Endothelial cell (in vitro differentiated cells): ENCODE measurements around the gene NAALADL2. TPM values are rescaled to one million over a fixed set of nuclear protein-coding genes. Genes with fewer than 3 reads are reported as not detected.

Source experiments
- DNase-seq: peaks from one replicate; pipeline ENCODE4 v3.0.0; 2021; ENCODE audit warnings: low spot score
- H3K27ac Mint-ChIP-seq: one replicate; pipeline ENCODE4 v1.8.0; 2021; ENCODE audit warnings: mixed read lengths, inconsistent platforms; ENCODE audit not compliant: unreplicated experiment
- H3K27me3 Mint-ChIP-seq: one replicate; pipeline ENCODE4 v1.8.0; 2021; ENCODE audit warnings: mild to moderate bottlenecking, moderate library complexity, mixed read lengths, inconsistent platforms; ENCODE audit not compliant: unreplicated experiment
- H3K36me3 Mint-ChIP-seq: one replicate; pipeline ENCODE4 v1.8.0; 2021; ENCODE audit warnings: mild to moderate bottlenecking, low read depth, mixed read lengths, inconsistent platforms; ENCODE audit not compliant: unreplicated experiment
- H3K4me1 Mint-ChIP-seq: one replicate; pipeline ENCODE4 v1.8.0; 2021; ENCODE audit warnings: mild to moderate bottlenecking, mixed read lengths, inconsistent platforms; ENCODE audit not compliant: unreplicated experiment
- H3K4me3 Mint-ChIP-seq: one replicate; pipeline ENCODE4 v1.8.0; 2021; ENCODE audit warnings: mild to moderate bottlenecking, mixed read lengths, inconsistent platforms; ENCODE audit not compliant: unreplicated experiment
- H3K9me3 Mint-ChIP-seq: one replicate; pipeline ENCODE4 v1.8.0; 2021; ENCODE audit warnings: mixed read lengths, inconsistent platforms; ENCODE audit not compliant: unreplicated experiment
- total RNA-seq: library from RNA; stranded (reverse); fragmentation: NEBNext Ultra II Directional; extraction: Animal tissue kit (Norgen Biotek cat#: 25700); gene quantifications from one replicate; pipeline ENCODE4 v1.2.1, GENCODE V29; 2021; ENCODE audit not compliant: unreplicated experiment
- TF ChIP-seq, protein P1 (sequence below): fragments of 200-600 bp; sonication (generic); IDR thresholded peaks from one replicate; pipeline ENCODE4 v1.5.0; 2021; ENCODE audit warnings: antibody characterized with exemption; ENCODE audit not compliant: unreplicated experiment

The NAALADL2 gene
- total RNA-seq, 1 donor from 2014 or later: 3.5 TPM

DNA sequence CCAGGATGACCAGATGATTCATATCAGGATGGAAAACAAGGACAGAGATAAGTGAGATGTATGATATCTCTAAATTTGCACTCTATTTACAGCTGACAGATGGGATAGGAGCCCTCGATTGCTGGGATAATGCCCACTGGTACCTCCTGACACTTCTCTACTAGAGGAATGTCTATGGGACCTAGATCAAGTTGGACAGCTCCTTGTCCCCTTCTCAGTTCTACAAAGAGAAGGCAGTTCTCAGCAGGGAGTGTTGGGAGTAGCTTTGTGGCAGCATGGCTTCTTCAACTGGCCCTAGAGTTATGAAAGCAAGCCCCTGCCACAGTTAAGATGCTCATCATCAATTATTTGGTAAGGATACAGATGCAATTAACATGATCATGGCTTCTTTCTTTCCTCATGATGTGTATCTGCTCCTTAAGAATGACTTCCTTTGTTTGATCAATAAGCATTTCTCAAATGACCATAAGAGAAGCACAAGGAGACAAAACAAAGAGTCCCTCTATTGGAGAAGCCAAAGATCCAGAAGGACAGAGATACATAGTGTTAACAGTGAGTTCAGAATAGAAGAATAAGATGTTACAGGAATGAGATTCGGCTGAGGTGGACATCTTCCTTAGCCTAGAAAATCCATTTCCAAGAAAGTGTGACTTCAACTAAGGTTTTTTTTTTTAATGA, 481.3 kb downstream of the NAALADL2 start:
- no peaks in the 10 kb centered on the region for H3K9me3 Mint-ChIP-seq
- TF ChIP-seq, protein P1, sequence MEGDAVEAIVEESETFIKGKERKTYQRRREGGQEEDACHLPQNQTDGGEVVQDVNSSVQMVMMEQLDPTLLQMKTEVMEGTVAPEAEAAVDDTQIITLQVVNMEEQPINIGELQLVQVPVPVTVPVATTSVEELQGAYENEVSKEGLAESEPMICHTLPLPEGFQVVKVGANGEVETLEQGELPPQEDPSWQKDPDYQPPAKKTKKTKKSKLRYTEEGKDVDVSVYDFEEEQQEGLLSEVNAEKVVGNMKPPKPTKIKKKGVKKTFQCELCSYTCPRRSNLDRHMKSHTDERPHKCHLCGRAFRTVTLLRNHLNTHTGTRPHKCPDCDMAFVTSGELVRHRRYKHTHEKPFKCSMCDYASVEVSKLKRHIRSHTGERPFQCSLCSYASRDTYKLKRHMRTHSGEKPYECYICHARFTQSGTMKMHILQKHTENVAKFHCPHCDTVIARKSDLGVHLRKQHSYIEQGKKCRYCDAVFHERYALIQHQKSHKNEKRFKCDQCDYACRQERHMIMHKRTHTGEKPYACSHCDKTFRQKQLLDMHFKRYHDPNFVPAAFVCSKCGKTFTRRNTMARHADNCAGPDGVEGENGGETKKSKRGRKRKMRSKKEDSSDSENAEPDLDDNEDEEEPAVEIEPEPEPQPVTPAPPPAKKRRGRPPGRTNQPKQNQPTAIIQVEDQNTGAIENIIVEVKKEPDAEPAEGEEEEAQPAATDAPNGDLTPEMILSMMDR: no peak
- no peaks in the 10 kb centered on the region for H3K4me1 Mint-ChIP-seq
- H3K27me3 Mint-ChIP-seq: no peaks in the 10 kb centered on the region
- no peak overlapping the region for H3K4me3 Mint-ChIP-seq
- no peak for DNase-seq
- no peaks in the 10 kb centered on the region for H3K36me3 Mint-ChIP-seq
- no peak overlapping the region for H3K27ac Mint-ChIP-seq

DNA sequence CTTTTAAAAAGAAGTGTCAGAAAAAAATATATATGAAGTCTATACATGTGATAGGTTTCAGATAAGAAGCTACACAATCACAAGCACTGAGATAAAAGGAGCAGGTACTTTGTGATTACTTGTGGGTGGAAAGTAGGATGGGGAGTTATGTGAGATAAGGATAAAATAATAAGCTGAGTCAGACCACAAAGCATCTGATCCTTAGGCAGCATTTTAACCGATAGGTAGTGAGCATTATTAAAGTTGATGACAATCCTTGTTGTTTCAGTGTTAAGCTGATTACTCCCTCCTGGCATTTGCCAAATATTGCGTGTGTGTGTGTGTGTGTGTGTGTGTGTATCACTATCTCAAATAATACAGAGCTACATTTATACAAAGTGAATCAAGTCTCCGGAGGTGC, 483.1 kb downstream of the NAALADL2 start:
- H3K36me3 Mint-ChIP-seq: no peaks in the 10 kb centered on the region
- no peaks in the 10 kb centered on the region for H3K9me3 Mint-ChIP-seq
- H3K4me3 Mint-ChIP-seq: no peak overlapping the region
- DNase-seq: no peak
- H3K27me3 Mint-ChIP-seq: no peaks in the 10 kb centered on the region
- no peak overlapping the region for H3K27ac Mint-ChIP-seq
- TF ChIP-seq, protein P1: no peak
- no peaks in the 10 kb centered on the region for H3K4me1 Mint-ChIP-seq

DNA sequence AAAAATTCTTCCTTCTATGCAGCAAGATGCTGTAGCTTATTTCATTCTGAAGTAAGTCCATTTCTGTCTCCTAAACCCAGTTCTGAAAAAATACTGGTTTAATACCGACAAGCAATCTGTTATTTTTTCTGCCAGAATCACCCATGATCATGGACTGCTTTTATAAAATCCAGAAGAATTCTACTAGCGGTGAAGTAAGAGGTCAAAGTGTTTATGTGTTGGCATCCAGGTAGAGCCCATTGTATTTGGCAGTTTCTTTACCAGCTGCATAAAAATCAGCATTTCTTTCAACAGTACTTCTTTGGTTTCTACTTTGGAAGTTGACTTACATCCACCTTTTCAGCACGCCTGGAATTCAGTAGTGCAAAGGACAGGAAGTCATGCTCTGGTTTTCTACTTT, 484.8 kb downstream of the NAALADL2 start:
- no peaks in the 10 kb centered on the region for H3K9me3 Mint-ChIP-seq
- no peak for DNase-seq
- no peaks in the 10 kb centered on the region for H3K36me3 Mint-ChIP-seq
- TF ChIP-seq, protein P1: no peak
- H3K4me3 Mint-ChIP-seq: no peak overlapping the region
- H3K27me3 Mint-ChIP-seq: no peaks in the 10 kb centered on the region
- H3K4me1 Mint-ChIP-seq: no peaks in the 10 kb centered on the region
- no peak overlapping the region for H3K27ac Mint-ChIP-seq

DNA sequence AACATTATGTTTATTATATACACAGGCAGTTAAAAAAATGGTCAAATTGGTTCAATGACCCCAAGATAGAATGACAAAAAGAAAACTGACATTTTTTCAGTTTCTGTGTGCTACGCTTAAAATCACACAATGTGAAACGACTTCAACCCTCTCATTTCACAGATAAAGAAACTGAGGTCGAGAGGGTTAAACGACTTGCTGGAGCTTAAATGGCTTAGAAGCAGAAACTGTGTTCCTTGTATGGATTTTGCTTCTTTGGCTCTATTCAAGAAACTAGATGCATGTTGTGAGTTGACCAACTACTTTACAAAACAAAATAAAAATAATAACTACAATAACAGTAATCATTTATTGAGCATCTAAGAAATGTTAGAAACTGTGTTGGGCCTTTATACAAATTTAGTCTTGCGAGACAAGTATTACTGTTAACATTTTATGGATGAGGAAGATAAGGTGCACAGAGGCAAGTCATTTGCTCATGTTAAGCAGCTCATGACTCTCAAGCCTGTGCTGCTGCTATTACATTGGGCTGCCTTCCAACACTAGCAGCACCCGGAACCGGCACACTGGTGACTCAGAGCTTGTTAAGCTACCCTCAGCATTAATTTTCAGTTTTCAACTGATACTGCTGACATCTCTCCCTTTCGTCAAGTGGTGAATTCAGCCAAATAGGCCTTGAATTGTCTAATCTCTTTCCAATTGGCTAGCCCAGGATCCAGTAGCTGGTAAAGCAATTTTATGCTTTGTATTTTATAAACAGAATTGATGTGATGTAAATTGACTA, 487.6 kb downstream of the NAALADL2 start:
- TF ChIP-seq, protein P1: no peak
- no peak for DNase-seq
- no peak overlapping the region for H3K4me3 Mint-ChIP-seq
- H3K27ac Mint-ChIP-seq: no peak overlapping the region
- H3K27me3 Mint-ChIP-seq: no peaks in the 10 kb centered on the region
- no peaks in the 10 kb centered on the region for H3K9me3 Mint-ChIP-seq
- peaks cover 4% of the 10 kb centered on the region for H3K4me1 Mint-ChIP-seq
- no peaks in the 10 kb centered on the region for H3K36me3 Mint-ChIP-seq

DNA sequence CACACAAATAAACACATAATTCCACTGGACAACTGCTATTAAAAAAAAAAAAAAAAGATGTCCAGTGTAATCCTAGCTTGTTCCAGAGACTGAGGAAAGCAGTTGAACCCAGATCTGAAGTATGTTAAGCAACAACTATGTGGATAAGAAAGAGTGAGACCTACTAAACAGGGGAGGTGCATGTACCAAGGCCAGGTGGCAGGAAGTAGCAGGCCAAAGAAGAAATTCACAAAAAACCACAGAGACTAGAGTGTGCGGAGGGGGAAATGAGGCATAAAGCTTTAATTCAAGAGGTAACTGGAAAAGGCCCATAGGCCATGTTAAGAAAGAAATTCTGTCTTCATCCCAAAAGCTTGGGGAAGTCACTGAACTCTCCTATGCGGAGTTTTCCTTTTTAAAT, 490.0 kb downstream of the NAALADL2 start:
- Mint-ChIP-seq H3K4me3 (no peak overlapping the region), H3K27ac (no peak overlapping the region), H3K9me3 (no peaks in the 10 kb centered on the region), H3K36me3 (no peaks in the 10 kb centered on the region), H3K27me3 (no peaks in the 10 kb centered on the region), H3K4me1 (peaks cover 4% of the 10 kb centered on the region)
- DNase-seq: no peak
- TF ChIP-seq, protein P1: no peak
